GM18870 (cell line): Measurements from ENCODE around the gene ALDH1A1.

Experiments
- ATAC-seq: cut with Tn5 transposase; IDR thresholded peaks from one replicate; pipeline ENCODE4 v1.9.1; 2021; ENCODE audit warnings: moderate library complexity; ENCODE audit not compliant: unreplicated experiment

Gene ALDH1A1

DNA sequence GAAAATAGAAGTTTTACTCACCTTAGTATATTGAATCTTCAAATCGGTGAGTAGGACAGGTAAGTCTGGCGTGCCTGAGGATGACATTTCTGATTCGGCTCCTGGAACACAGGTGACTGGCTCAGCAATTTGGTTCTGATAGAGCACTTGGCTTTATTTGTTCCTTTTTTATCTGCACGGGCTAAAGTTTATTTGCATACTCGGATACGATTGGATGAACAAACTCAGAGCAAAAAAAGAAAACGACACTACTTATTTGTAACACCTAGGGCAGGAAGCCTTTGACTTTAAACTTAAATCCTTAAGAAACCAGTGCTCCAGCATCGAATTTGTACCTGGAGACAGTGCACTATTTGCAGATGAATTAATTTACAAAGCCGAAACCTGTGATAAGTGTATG is at the start of gene ALDH1A1:
Gene ALDH1A1, minus strand, starts transcription at position 140 of the 400 bp plus-strand sequence. Its CDS starts 53 bp downstream, at position 87.
- no peak for ATAC-seq

DNA sequence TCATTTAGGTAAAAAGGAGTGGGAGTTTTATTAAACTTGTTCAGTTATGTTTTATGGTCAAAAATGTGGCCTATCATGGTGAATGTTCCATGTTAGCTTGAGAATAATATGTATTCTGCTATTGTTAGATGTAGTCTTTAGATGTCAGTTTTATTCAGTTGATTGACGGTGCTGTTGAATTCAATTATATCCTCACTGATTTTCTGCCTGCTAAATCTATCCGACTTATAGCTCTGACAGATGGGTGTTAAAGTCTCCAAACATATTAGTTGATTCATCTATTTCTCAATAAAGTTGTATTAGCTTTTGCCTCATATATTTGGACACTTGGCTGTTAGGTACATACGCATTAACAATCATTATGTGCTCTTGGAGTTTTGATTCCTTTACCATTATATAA is 49.0 kb upstream of the ALDH1A1 start:
- ATAC-seq: no peak

DNA sequence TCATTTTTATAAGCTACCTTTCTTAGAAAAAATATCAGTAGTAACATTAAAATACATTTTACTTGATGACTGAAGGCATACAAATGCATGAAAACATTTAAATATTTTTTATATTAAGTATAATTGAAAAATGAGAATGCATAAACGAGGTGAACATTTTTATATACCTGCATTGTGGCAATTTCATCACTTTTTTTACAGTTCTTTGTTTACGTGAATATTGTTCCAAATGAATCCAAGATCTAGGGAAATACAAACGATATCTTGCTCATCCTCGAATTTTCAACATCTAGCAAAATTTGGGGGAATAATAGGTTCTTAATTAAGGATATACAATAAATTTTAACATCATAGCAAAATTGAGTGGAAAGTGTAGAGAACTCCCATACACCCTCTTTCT is 45.5 kb upstream of the ALDH1A1 start:
- ATAC-seq: no peak

DNA sequence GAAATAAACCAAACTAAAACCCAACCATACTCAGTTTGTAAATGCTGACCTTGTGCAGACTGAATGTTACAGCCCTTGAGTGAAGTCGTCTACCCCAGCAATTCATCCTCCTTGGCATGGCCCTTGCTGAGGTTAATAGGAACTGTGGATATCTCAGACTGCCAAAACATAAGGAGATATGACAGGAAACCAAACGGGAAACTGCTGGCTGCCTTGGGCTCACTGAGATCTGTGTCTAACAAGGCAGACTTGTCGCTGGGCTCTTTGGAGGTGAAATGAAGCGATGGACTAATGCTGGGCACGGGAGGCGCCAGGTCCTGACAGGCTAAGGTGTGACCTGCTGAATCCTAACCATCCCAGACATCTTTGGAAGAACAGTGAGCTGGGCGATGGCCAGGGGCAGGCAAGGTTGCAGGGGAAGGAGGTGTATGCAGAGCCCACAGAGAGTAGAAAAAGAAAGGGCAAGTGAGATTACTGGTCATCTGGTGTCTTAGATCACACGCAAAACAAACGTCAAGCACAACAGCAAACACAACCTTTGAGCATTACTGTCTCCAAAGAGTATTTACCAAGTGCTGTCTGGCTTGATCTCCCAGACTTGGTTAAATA is 44.6 kb upstream of the ALDH1A1 start:
- ATAC-seq: no peak

DNA sequence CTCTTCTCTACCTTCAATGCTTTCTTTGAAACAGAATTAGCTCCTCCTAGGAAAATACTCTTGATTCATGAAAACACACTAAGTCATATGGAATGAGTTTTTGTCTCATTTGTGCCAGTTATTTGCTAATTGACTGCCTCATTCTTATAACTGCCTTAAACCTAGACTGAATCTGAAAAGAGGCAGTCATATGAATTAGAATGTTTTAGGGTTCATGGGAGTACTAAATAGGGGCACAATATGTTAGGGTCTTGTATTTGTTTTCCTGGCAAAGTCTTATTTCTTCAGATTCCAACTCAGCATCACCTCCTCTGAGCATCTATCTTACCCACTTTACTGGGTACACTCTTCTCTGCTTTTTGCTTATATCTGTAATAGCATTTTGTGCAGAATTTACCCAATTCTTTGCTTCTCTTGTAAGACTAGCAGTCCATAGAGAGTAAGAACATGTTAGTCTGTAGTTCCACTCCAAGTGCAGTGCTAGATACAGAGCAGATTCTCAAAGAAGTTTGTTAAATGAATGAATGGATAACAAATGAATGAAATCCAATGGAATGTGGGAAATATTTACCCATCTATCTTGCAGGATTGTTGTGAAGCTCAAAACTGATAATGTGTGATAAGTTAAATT is 43.9 kb upstream of the ALDH1A1 start:
- no peak for ATAC-seq

DNA sequence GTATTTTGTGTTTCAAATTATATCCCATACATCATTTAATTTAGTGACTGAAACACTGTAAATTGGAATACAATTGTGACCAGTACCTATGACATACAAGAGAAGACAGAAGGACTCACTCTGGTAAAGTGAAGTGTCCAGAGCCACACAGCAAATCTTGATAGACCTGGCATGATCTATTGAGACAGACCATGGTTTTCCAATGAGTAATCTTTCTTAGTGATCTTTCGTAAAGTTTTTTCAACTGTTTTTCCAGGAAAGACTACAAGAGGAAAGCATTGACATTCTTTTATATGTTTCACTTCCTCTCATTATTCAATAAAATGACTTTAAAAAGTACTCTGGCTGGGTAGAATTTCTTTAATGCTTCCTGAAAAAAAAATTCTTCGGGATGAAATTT is 43.3 kb upstream of the ALDH1A1 start:
- no peak for ATAC-seq

DNA sequence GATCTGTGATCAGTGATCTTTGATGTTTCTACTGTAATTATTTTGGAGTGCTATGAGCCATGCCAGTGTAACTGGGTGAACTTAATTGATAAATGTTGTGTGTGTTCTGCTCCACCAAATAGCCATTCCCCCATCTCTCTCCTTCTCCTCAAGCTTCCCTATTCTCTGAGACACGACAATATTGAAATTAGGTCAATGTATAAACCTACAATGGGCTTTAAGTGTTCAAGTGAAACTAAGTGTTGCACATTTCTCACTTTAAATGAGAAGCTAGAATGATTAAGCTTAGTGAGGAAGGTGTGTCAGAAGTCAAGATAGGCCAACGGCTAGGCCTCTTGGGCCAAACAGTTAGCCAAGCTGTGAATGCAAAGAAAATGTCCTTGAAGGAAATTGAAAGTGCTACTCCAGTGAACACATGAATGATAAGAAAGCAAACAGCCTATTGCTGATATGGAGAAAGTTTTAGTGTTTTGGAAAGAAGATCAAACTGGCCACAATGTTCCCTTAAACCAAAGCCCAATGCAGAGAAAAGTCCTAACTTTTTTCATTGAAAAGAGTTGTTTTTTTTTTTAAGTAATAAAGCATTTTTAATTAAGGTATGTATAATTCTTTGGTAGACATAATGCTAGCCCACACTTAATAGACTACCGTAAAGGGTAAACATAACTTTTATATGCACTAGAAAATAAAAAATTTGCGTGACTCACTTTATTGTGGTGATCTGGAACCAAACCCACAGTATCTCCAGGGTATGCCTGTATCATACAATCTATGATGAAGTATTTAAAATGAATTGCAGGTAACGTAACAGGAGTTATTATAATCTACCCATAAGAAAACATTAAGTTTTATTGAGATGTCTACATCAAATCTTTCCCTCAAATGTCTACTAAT is 42.5 kb upstream of the ALDH1A1 start:
- no peak for ATAC-seq

DNA sequence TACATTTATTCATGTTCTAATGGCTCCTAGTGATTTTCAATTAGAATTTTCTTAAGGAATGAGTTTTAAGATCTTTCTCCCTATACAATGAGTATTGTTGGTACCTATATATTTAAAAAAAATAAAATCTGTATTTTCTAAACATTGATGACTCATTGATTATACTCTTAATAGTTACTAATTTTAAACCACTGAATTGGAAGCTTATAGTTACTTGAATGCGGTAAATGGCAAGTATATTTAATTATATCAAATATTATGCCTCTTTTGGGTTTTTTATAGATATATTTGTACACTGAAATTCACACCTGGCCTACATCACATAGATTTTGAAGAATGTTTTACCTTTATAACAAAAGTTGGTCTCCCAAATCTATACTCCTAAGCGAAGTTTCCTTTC is 38.9 kb upstream of the ALDH1A1 start:
- ATAC-seq: no peak

DNA sequence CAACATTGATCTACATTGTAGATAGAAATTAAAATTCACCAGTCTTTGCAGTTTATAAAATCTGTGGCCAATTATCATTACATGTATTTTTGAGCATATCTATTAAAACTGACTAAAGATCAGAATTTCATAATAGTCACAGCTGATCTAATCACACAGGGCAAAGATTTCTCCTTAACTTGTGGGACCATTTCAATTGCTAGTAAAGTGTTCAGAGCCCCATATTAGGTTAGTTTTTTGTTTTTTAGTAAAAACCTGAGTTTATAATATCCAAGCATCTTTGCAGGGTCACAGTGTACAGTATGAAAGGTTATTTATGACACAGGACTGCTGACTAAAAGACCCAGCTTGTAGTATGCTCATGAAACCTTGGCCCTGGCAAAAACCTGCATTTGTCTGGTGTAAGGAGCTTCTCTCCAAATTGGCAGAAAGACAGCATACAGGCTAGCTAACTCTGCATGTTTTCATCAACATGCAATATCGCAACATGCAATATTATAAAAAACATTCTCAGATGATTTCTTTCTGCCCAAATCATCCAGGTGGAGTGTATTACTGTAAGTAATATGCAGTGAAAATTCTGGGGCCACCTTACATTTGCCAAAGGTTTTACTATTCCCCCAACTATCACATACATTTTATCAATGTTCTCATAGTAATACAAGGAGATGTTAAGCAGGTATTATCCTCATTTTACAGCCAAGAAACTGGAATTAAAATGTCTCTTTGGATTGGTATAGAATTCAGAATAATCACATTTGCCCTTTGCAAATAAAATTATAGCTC is 37.7 kb upstream of the ALDH1A1 start:
- ATAC-seq: no peak

DNA sequence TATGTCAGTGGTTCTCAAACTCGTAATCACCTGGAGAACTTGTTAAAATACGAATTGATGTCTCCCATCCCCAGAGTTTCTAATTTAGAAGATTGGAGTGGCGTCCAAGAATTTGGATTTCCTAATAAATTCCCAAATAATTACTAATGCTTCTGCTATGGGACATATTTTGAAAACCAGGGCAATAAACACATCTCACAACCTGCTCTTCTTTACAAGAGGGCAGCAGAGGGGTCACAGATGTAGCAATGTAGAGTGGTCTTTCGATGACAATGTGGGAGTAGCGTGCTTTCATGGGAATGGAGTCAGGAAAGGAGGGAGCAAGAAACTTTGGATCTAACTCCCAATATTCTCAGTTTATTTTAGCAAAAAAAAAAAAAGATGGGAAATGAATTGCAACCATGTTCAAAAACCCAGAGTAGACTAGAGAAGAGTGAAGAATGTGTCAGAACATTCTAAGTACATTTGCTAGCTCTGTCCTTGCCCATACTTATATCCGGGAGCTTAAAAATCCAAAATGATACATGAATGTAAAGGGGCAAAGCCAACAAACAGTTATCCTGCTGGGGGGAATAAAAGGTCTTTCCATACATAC is 33.8 kb upstream of the ALDH1A1 start:
- no peak for ATAC-seq

DNA sequence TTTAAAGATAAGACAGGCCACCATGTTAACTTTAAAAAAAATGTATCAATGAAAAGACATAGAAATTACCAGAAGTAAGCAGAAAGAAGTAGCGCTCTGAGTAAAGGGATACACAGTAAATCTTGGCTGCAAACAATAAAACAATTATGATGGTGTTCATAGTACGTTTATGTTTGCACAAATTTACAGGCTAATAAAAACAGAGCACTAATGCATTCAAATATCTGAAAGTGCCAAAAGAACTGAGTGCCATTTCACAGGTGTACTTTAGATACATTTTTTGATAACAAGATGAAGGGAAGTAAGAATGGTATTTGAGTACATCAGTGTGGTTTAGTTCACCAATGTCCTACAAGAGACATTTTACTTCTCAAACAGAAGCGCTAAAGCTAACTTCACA is 32.9 kb upstream of the ALDH1A1 start:
- no peak for ATAC-seq

DNA sequence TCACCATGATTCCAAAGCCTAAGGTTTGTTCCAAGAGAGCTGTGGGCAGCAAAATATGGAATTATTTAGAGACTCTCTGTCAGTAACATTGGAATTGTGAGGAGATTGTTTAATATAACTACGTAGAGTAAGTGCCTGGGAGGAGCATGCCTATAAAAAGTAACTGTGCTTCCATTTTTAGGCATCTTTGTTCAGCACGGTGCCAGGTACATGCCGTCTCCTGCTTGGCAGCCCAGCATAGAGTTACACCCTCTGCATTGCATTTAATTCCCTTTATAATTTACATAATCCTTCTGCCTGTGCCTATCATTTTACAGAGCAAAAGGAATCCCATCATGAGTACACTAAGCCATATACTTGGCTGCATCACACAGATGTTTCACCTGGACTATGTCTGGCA is 32.1 kb upstream of the ALDH1A1 start:
- ATAC-seq: no peak

DNA sequence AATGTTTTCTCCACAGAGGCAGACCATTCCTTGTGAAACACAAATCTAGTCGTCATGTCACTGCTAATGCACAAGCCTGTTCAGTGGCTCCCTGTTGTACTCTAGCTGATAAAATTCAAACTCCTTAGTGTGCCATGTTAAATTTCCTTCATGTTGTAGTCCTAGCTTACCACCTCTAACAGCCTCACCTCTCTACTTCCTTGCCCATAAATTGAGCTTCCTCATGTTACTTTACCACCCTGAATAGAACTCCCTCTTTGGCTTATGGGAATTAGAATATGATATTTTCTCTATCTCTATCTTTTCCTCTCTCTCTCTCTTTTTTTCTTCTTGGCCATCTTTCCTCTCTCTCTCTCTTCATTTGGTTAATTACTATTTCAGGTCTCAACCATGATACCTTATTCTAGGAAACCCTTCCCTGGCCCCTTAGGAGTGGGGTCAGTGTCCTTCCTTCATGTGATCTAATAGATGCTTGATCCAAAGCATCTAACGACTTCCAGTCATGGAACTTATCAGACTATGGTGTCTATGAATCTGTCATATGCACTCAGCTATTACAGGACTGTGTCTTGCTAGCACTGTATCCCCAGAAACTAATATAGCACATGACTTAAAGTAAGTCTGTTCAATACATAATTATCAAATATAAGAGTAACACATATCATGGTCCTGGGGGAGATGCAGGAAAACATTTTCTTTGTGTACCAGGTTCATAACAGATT is 31.5 kb upstream of the ALDH1A1 start:
- ATAC-seq: no peak

DNA sequence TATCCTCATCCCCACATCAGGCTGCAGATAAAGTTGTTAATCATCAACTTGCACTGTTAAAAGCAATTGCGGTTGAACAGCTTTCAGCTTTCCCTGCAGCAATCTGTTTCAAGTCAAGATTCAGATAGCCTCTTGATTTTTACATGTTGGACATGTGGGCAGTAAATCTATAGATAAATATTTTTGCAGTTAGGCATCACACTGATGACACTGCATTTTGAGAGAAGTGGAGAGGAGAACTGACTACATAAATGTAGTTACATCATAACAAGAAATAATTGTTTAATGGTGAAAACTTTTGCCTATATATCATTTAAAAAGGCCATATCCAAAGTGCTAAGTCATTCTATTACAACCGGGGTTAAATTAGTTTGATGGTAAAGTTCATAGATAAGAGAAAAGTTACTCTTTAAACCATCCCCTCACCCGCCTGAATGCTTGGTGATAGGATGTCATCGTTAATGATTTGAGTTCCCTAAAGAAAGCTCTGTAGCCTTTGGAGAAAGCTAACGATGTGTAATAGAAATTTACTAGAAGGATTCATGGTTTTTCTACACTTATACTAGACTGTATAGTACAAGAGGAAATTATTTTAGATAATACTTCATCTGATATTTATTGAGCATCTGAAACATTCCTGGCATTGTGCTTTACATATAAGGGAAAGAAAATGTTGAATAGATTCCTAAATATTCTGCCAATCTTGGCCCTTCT is 30.8 kb upstream of the ALDH1A1 start:
- ATAC-seq: no peak

DNA sequence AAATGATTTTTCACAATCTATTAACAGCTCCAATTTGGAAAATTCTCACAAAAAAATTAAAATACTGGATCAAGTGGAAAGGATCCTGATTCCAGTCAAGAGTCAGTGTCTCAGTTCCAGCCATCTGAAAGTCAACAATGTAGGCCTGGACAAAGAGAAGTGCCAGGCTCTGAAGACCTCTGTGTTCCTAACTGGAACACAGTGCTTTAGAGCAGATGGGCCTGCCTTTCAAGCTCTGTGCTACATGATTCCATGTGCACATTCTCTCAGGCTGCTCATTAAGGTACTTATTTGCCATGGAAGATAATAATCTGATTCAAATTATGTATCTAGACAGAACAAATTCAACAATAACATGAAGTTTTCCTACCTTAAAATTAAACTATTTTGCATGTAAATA is 30.2 kb upstream of the ALDH1A1 start:
- ATAC-seq: no peak

DNA sequence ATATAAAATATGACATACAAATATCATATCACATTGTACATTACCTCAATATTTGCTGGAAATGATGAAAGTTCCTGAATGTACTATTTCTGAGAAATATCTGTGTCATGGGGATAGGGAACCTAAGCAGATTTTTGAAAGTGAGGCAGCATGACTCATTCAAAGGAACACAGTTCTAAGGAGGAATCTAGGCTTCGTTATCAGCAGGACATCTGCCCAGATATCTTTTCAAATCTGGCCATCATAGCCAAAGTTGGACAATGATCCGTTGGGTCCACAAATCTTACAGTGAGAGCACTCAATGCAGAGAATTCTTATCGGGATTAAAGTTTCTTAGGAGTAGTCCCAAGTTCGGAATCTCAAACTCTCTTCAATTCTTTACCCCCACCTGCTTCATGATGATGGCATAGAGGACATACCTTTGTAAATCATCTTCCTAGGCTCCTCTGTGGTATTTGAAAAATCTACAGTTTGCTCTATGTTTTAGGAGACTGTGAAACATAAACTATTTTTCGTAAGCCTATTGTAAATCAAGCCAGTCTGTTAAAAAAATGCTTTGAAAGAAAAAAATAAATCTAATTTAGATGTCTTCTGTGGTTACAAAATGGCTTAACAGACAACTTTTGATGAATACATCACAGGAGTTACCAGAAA is 29.4 kb upstream of the ALDH1A1 start:
- ATAC-seq: no peak

DNA sequence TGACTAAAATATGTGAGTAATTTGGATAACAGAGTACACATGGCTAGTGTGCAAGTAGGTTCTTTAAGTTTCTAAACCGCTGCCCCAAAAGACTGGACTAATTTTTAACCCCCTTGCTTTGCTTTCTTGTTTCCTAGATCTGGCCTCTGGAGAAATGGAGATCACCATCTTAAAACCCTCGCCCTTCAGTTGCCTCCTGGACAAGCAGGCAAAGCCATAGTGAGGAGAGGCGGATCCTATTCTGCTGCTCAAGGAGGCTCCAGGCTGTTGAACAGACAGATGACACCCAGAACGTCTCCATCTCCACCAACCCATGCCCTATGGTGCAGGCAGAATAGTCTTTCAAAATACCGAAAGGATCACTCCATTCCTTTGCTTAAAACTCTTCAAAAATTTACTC is 28.6 kb upstream of the ALDH1A1 start:
- ATAC-seq: no peak

DNA sequence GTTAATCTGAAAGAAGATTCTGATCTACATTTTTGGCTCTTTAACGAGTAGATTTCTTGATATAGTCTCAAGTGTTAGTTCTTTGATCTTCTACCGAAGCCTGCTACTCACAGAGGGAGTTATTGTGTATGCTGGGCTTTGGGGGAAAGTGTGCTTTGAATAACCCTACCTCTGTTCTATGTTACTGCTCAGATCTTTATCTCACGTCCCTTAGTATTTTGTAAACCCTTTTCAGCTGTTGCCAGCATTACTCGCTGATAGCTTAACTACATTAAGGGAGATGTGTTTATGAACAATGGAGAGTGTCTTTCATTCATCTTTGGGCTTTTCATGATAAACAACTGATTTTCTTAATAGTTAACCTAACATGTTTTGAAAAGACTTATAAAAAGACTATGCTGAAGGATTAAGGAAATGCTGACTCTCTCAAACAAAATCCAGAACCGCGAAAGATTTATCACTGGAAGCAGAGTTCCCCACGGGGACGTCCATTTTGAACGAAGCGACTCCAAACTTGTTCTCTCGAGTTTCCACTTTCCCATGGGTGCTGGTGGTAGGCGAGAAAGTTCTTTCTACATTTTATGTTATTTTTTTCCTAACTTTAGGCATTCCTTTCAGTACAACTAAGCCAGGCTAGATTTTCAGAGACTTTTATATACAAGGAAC is 27.9 kb upstream of the ALDH1A1 start:
- ATAC-seq: no peak

DNA sequence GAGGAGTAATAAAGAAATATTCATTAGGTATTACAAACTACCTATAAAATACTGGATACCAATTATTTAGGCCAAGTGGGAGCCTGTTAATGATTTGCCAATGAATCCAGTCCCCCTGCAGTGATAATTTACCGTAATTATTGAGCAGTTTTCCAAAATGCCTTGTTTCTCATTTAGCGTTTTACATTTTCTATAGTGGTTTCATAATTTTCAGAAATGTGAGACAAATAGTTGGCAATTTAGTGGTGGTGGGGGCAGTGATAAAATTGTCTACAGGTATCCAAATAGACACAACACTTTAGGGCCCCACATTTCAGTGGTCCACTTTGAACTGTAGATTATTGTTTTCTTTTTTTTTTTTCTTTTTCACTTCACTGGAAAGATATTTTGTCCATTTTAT is 27.3 kb upstream of the ALDH1A1 start:
- ATAC-seq: no peak
